GM18505 (cell line): ENCODE data around the gene PHYKPL.
"Not testable (repeated sequence)": the region's sequence is repeated elsewhere in the genome, so short reads cannot be mapped to it uniquely, and the experiment has no call there.

Experiments
- ATAC-seq: cut with Tn5 transposase; IDR thresholded peaks from one replicate; pipeline ENCODE4 v1.9.1; 2021; ENCODE audit not compliant: unreplicated experiment
- POLR2A ChIP-seq: IDR thresholded peaks from 4 replicates; pipeline ENCODE4 v1.6.1; 2011; ENCODE audit warnings: borderline replicate concordance; ENCODE audit not compliant: insufficient read depth, insufficient read length; ENCODE audit errors: extremely low read depth

Gene PHYKPL

DNA sequence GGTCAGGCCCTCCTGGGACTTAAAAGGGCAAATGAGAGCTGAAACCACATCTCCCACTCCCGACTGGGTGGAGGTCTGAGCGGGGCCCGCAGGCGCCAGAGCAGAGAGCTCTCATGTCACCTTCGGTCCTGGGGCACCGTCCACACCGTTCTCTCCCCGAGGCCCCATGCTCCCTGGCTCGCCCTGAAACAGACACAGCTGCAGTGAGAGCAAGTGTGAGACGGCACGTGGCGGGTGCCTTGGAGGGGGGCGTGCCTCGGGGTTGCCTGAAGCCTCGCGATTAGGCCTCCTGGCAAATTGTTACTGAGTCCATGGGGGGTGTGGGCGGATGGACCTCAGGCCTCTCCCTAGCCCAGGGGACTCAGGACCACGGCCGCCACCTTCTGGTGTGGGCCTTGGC is 24.1 kb upstream of the PHYKPL start:
- ATAC-seq = no peak
- TF ChIP-seq POLR2A = no peak

DNA sequence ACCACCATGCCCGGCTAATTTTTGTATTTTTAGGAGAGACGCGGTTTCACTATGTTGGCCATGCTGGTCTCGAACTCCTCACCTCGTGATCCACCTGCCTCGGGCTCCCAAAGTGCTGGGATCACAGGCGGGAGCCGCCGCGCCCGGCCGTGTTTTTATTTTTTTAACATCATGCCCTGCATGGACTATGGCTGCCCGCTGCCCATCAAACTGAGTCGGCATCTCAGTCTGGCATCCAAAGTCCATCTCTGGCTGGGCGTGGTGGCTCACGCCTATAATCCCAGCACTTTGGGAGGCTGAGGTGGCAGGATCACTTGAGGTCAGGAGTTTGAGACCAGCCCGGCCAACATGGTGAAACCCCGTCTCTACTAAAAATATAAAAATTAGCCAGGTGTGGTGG is 21.0 kb upstream of the PHYKPL start:
- ATAC-seq = not testable (repeated sequence)

DNA sequence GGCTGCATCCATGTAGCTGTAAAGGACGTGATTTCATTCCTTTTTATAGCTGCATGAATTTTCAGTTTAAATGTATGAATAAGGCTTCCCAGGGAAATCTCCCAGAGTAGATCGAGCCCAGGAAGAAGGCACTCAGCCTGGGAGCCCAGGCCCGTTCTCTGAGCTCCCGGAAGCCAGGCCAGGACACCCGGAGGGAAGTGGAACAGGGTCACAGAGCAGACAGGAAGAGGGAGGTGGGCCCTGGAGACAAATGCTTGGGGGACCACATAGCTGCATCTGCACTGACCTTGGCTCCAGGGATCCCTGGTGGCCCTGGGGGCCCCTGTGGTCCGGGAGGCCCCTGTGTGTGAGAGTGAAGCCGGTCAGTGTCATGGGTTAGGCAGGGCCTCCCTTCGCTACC is 19.7 kb upstream of the PHYKPL start:
- ATAC-seq = no peak

DNA sequence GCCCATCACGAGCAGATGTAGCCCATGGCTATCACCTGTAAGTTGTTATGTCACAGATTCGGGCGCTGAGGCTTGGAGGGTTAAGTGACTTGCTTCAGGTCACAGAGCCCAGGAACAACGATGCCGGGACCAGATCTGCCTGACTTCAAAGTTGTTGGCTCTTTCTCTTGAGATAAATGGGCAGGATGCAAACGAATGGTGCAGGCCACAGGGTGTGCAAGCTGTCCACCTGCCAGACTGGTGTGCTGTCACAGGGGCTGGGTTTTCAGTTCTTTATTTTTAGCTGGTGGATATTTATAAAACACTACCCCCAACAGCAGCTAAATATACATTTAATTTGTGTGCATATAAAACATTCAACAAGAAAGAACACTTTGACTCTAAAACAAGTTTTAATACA is 17.7 kb upstream of the PHYKPL start:
- no peak for ATAC-seq
- TF ChIP-seq POLR2A = no peak

More for the DNA sequence above, 19.7 kb upstream of the PHYKPL start:
- TF ChIP-seq POLR2A = no peak

DNA sequence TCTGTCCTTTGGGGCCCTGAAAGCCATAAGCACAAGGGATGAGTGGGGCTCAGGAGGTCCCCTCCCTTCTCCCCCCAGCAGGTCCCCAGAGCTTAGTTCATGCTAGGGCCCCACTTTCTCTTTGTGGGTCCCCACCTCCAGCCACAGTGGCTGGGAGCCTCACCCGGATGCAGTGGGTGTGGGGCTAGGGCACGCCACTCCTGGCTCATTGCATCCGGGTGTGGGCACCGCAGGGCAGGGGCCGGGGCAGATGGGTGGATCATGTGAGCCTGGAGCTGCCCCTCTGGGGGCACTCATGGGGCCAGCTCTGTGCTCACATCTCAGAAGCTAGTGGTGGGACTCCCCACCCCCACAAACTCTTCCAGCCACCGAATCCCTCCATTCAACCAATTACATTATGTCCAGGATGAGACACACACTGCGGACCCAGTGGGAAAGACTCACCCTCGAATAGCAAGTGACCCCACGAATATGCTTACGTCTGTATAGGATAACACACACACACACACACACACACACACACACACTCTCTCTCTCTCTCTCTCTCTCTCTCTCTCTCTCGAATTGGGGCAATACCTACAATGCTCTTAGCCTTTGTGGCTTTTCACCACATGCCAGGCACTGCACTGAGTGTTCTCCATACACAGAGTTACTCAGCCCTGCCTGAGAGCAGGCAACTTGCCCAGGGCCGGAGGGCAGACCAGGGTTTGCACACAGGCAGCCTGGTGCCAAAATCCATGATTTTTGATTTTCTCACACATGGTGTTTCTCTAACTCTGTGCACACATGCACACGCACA is 16.8 kb upstream of the PHYKPL start:
- no peak for TF ChIP-seq POLR2A
- ATAC-seq = no peak

DNA sequence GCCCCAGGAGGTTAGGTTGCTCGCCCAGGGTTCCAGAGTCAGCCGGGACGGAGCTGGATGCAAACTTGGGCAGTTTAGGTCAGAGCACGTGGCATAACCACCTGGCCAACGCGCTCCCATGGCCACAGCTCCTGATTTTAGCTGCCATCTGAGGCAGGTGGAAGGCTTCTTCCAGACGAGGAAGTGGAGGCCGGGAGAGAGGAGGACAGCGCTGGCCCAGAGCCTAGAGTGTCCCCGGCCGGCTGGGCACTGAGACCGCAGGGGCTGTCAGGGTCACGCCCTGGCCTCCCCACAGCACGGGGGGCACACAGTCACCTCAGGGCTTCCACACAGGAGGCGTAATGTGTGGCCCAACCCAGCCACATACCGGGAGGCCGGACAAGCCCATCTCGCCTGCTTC is 16.1 kb upstream of the PHYKPL start:
- no peak for TF ChIP-seq POLR2A
- no peak for ATAC-seq

DNA sequence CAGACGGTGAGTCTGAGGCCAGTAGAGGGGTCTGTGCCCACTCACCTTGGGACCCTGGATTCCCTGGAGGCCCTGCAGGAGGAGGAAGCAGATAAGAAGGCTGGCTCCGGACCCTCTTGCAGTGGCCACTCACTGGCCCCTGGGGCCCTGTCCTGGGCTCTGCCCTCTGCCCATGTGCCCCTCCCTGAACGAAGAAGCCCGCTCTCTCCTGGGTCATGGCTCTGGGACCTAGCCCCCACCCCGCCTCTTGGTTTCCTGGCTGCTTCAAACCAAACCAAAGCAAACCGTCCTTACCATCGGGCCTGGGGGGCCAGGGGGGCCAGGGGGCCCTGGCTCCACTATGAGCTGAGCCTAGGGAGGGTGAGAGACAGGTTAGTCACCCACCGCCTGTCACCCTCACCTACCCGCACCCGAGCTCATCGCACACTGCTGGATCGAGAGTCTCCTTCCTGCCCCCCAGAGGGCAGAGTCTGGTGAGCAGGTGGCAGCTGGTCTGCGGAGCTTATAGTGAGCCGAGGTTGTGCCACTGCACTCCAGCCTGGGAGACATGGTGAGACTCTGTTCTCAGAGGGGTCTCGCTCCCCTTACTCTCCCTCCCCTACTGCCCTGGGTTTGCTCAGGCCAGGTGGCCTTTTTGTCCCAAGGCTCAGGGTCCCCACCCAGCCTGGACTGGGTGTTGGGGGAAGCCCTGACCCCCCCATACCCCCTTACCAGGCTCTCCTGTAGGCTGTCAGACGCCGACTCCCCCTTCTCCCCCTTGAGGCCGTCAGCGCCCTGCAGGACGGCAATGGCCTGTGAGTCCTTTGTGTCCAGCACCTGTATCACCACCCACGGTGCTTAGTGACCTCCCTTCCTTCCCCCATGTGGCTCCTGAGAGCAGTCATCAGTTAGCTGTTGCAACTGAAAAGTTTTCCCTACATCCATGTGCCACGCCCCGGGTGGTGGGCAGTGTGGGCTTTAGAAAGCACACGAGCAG is 15.2 kb upstream of the PHYKPL start:
- no peak for TF ChIP-seq POLR2A
- no peak for ATAC-seq

DNA sequence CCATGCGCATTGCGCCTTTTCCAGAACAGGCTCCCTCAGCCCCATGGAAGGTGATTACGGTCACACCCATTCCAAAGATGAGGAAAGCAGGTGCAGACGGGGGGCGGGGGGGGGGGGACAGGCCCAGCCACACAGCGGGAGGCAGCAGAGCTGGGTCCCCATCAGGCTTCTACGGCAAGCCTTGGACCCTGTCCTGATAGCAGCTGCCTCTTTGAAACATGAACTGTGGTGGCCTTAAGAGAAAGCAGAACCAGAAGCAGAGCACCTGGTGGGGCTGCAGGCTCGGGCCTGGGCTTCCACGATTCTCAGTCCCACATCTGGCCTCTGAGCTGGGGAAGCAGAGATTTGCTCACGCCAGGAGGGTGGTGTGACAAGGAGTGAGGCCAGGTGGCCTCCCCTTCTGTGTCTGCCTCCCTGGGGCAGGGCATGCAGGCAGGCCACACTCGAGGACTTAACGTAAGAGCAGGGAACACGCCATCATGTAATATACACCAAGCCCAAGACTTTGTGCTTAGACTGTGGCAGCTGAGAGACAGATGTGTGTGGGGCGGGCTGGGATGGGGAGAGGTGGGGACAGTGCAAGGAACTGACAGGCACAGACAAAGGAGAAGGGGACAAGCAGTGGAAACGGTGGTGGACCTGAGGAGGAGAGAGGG is 14.2 kb upstream of the PHYKPL start:
- no peak for ATAC-seq
- TF ChIP-seq POLR2A = no peak

DNA sequence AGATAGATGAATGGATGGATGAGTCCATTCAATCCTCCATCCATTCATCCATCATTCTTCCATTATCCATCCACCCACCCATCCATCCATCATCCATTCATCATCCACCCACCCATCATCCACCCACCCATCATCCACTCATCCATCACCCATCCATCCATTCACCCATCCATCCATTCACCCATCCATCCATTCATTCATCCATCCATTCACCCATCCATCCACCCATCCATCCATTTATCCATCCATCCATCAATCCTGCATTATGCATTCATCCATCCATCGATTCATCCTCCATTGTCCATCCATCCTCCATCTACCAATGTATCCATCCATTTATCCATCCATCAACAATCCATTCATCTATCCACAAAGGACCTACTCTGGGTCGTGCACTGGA is 12.8 kb upstream of the PHYKPL start:
- no peak for TF ChIP-seq POLR2A
- ATAC-seq = no peak

DNA sequence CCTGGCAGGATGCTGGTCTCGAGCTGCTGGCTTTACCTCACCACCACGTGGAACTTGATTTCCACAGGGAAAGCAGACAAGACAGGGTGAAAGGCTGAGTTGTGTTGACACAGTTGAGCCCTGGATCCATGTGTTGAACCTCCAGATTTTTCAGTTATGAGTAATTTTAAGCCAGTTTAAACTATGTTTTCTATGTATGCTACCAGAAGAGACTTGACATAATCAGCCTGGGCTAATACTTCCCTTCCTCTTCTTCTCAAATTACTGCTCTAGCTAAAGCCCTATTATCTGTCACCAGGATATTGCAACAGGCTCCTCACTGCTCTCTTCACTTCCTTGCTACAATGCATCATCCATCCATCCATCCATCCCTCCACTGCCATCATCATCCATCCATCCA is 12.0 kb upstream of the PHYKPL start:
- ATAC-seq = no peak
- no peak for TF ChIP-seq POLR2A

DNA sequence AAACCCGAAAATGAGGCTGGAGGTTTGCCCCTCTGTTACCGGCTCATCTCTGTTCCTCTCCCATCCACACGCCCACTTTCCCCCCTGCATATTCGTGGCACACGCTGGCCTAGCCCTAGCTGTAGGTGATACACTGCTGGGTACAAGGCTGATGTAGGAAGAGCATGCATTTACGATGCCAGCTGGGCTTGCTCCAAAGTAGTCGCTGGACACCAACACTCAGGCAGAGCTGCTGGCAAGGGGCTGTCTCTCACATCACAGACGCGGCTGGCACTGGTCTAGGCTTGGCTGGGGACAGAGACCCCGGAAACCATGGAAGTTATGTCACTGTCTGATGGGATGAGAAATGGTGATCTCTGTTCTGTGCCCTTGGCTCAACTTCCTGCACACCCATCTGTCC is 9.8 kb upstream of the PHYKPL start:
- TF ChIP-seq POLR2A = no peak
- no peak for ATAC-seq

DNA sequence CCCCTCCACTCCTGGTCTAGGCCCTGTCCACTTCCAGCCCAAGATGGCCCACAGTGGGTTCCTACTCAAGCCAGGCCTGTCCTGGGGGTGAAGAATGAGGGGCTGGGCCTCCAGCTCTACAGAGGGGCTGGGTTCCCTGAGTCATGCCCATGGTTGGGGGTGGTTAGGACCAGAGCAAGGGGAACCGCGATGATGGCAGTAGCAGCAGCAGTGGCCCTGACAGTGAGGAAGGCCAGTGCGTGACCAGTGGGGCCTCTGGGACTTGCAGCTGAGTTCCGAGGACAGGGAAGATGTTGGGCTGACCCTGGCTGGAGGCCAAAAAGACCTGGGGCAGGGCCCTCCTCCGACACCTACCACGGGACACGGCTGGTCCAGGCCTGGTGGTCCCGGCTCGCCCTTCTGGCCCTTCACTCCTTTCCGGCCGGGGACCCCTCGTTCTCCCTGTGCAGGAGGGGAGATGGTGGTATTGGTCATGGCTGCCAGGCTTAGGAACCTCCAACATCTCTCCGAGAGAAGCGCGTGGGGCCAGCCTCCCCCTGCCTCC is 9.2 kb upstream of the PHYKPL start:
- no peak for ATAC-seq
- TF ChIP-seq POLR2A = no peak

DNA sequence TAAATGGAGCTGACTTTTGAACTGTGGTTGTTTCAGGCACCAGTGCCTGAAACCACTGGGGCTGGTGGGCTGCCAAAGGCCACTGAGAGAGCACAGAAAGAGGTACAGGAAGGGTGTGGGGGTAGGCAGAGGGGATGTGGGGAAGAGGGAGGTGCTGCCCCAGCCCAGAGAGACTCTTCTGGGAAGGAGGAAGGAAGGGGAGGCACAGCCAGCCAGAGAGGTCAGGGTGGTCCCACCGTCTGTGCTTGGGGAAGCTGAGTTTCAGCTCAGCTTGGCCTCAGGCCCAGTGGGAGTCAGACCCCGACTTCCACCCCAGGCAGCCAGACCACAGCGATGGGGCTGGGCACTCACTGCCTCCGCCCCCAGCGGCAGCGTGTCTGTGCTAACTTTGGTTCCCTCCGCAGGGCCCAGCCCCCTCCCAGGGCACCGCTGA is 8.6 kb upstream of the PHYKPL start:
- TF ChIP-seq POLR2A = no peak
- ATAC-seq = no peak

DNA sequence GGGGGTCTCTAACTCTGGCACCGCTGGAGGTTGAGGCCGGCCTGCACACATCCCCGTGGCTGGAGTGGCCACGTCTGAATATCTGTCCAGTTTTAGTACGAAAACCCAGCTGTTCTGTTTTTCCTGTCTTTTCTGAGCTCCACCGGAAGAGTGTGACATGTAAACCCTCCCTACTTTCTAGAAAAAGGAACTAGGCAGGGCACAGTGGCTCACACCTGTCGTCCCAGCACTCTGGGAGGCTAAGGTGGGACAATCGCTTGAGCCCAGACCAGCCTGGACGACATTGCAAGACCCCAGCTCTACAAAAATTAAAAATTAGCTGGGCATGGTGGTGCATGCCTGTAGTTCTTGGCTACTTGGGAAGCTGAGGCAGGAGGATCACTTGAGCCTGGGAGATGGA is 8.2 kb upstream of the PHYKPL start:
- no peak for ATAC-seq
- no peak for TF ChIP-seq POLR2A

DNA sequence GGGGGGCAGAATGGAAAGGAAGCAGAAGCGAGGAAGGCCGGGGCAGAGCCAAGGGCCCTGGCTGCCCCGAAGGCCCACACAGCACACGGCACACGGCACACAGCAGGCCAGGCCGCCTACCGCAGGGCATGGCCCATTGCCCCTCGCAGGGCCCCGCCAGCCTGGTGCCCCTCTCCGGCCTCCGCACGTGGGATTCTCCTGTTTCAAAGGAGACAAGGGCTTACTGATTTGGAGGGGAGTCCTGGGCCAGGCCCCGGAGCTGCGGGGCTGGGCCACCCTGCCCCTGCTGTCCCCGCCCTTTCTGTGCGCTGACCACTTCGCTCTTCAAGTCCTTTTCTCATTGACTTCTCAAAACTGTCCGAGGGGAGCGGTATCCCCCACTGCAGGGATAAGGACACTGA is 7.7 kb upstream of the PHYKPL start:
- ATAC-seq = no peak
- TF ChIP-seq POLR2A = no peak
